ENCODE measurements around the gene RNF115.

- no peak for TF ChIP-seq CTCF (IDR thresholded peaks at IDR 0.05)
- no peak for TF ChIP-seq POLR2A (IDR thresholded peaks at IDR 0.05)
- TF ChIP-seq POLR2AphosphoS5 (IDR thresholded peaks at IDR 0.05): no peak
These were observed 107.1 kb downstream of the RNF115 start for GRCh38 chr1:145716641-145717345.
